SHP77 treated with DMSO at 0.1 percent for 48 hours (cell line): ENCODE data around the gene ZNF587B.
A peak's percentile ranks its signal among the peaks of the same experiment; 100 is the strongest.
"Not testable (repeated sequence)": the region's sequence is repeated elsewhere in the genome, so short reads cannot be mapped to it uniquely, and the experiment has no call there.

ENCODE experiments used
- DNase-seq: peaks from one replicate; lab custom pipeline; 2025; lab: John Stamatoyannopoulos, UW

The ZNF587B gene

DNA sequence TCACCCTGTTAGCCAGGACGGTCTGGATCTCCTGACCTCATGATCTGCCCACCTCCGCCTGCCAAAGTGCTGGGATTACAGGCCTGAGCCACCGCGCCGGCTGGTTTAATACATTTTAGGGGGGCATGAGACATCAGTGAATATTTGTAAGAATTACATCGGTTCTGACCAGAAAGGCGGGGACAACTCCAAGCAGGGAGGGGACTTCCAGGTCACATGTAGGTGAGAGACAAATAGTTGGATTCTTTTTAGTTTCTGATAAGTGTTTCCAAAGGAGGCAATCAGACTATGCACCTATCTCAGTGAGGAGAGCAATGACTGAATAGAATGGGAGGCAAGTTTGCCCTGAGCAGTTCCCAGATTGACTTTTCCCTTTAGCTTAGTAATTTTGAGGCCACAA, 11.7 kb upstream of the ZNF587B start:
- no peak for DNase-seq

DNA sequence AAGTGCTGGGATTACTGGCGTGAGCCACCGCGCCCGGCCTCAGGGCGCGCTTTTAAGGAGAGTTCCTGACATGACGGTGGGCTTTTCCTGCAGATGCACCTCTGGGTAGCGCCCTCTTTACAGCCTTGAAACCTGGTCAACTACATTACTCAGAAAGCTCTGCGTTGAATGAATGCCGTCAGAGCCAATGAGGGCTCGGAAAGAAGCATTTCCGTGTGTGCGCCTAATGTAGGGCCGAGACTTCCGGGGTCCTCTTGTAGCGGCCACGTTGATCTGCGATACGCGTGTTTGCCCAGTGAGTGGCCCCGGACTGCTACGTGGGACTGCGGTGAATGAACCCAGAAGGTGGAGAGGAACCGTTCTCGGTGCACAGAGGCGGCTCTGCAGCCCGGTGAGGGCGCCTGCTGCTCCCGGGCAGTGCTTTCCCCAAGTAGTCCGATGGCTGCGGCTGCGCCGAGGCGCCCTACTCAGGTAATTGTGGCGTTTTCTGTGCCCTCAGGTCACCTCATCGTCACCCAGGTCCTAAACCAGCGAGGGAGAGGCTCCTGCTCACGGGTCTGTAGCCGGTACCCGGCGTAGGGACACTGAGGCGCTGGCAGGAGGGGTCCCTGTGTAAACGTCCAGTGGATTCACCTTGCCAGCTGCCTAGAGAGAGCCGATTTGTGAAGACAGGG, 10.5 kb upstream of the ZNF587B start:
- DNase-seq: peak; percentile 86

DNA sequence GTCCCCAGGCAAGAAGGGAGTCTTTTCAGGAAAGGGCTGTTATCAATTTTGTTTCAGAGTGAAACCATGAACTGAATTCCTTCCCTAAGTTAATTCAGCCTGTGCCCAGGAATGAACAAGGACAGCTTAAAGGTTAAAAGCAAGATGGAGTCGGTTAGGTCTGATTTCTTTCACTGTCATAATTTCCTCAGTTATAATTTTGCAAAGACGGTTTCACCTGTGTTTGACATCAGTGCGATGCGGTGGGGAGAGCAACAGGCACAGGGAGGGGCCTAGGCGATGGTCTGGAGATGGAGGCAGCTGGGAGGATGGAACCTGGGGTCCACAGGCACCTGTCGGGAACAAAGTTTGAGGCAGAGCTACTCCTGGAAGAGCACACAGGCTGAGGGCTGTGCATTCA, 9.5 kb upstream of the ZNF587B start:
- DNase-seq: no peak

DNA sequence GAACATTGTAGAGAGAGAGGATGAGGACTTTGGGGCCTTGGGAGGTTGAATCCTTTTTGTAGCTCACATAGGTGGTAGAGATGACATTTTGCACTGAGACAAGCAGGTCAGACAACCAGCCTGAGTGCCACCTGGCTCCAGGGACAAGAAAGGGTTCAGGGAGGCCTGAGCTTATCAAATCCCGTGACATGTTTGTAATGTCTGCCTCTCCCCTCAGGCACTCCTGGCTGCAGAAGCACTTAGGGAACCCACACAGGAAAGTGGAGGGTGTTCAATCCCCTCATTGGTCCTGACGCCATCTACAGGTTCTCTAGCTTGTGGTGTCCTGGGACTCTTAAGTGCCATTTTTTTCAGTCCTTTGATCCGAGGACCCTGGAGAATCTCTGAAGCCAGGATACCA, 9.0 kb upstream of the ZNF587B start:
- DNase-seq: not testable (repeated sequence)

DNA sequence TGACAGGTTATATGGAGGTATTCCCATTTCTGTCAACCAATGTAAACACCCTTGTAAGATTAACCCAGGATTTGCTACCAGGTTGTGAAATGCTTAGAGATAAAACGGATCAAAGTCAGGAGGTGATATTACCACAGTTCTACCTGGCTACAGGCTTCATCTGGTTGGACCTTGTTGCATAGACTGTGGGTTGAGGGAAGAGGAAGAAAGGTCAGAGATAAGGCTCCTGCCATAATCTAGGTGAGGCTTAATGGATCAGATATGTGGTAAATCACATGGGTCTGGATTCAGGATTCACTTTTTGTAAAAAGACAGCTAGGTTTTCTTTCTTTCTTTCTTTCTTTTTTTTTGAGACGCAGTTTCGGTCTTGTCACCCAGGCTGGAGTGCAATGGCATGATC, 8.6 kb upstream of the ZNF587B start:
- DNase-seq: not testable (repeated sequence)

DNA sequence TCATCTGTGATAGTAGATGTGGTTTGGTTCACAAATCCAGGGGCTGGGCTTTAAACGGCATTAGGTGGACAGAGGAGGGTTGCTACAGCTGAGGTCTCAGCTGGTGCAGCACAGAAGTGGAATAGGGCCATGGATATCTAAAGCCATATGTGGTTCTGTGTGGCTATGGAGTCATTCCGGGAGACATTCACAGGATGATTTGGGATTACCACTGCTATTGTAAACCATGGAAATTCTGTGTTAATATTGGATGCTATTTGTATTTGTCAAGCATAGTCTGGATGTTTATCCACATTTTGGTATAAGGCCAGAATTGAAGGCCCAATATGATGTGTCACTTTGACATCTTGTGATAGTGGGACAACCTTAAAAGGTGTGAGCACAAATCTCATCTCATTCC, 6.9 kb upstream of the ZNF587B start:
- DNase-seq: not testable (repeated sequence)

DNA sequence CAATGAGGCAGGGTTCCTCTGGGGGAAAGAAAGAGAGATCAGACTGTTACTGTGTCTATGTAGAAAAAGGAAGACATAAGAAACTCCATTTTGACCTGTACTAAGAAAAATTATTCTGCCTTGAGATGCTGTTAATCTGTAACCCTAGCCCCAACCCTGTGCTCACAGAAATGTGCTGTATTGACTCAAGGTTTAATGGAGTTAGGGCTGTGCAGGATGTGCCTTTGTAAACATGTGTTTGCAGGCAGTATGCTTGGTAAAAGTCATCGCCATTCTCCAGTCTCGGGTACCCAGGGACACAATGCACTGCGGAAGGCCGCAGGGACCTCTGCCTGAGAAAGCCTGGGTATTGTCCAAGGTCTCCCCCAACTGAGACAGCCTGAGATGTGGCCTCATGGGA, 6.5 kb upstream of the ZNF587B start:
- DNase-seq: not testable (repeated sequence)

DNA sequence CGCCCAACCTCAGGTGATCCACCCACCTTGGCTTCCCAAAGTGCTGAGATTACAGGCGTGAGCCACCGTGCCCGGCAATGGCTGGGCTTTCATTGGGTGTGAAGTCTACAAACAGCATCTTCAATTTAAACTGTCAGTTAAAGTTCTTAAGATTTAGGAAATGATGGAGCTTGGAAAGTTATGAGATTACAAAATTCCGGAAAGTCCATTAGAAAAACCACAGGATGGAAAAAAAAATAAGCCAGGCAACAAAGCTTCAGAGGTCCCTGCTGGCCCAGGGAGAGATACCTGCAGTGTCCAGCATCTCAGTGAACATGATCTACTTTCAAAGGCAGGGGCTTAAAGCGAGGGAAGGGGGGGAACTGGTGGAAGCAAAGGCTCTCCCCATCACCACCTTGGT, 4.6 kb upstream of the ZNF587B start:
- no peak for DNase-seq

DNA sequence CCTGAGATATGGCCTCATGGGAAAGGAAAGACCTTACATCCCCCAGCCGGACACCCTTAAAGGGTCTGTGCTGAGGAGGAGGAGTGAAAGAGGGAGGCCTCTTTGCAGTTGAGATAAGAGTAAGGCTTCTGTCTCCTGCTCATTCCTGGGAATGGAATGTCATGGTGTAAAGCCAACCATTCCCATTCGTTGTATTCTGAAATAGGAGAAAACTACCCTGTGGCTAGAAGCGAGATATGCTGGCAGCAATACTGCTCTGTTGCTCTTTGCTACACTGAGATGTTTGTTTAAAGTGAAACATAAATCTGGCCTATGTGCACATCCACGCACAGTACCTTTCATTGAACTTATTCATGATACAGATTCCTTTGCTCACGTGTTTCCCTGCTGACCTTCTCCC, 783 bp upstream of the ZNF587B start:
- DNase-seq: no peak

DNA sequence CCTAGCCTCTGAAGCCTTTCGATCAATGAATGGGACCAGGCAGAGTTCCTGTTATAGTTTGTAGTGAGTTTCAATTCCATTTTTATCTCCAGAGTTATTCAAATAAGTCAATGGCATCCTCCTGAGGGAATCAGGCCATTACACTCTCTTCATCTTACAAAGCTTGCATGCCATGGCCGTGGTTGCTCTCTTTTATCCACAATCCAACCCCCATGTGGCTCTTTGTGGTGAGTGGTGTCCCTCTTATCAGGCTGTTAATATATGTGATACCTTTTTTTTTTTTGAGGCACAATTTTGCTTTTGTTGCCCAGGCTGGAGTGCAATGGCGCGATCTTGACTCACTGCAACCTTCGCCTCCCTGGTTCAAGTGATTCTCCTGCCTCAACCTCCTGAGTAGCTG, 6.9 kb downstream of the ZNF587B start:
- DNase-seq: not testable (repeated sequence)

DNA sequence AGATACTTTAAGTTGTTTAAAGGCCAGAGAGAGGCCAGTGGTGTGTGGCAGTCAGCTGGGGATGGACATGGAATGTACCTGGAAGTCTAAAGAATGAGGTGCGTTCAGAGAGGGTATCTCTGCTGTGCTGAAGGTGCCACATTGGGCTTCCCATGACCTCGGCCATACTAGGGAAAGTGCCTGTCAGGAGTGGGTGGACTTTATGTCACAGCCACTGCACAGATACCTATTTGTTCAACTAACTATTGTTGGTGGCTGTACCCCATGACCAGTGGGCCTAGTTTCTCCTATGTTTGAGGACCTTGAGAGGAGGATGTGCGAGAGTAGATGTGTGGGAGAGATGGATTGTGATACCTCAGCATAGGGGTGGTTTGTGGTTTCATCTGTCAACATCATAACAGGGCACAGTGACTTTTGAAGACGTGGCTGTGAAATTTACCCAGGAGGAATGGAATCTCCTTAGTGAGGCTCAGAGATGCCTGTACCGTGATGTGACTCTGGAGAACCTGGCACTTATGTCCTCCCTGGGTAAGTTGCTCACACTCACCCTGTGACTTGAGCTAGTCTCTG, 8.6 kb downstream of the ZNF587B start:
- not testable (repeated sequence) for DNase-seq

DNA sequence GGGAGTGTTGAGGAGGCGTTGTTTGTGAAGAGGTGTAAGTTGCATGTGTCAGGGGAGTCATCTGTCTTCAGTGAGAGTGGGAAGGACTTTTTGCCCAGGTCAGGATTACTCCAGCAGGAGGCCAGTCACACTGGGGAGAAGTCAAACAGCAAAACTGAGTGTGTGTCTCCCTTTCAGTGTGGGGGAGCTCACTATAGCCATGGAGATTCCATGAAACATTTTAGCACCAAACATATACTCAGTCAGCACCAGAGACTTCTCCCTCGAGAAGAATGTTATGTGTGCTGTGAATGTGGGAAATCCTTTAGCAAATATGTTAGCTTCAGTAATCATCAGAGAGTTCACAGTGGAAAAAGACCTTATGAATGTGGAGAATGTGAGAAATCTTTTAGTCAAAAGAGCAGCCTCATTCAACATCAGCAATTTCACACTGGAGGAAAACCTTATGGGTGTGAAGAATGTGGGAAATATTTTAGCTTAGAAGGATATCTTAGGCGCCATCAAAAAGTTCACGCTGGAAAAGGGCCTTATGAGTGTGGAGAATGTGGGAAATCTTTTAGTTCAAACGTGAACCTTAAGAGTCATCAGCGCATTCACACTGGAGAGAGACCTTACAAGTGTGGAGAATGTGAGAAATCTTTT, 11.1 kb downstream of the ZNF587B start:
- no peak for DNase-seq

DNA sequence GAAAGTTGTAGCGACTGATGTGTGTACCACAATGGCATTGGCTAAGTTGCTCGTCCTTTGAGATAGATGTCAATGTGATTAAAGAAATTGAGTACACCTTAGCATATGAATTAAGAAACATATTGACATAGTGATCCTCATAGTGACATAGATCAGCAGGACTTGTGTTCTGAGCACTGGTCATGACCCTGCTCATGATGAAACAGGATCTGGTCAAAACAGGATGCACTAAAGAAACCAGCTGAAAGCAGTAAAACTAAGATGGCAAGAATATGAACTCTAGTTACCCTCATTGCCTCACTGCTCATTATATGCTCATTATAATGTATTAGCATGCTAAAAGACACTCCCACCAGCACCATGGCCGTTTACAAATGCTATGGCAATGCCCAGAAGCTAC, 17.1 kb downstream of the ZNF587B start:
- not testable (repeated sequence) for DNase-seq

DNA sequence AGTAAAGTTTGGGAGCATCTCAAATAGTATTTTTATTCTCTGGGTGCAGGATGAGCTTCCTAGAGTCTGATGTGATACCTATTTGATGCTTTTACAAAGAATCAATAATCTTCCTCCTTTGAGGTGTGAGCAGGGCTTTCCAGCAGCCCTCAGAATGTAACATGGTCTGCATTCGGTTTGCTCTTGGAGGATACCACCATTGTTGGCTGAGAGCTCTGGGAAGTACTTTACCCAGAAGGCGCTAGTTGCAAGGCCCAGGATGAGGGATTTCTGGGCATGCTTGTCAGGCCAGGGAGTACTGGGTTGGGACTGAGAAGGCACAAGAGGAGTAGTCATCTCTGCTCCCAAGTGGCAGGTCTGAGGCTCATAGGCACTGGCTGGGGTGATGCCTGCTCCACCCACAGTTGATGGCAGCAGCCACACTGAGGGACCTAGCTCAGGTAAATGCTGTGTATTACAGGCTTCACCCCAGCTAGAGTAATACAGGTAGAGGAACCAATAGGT, 19.1 kb downstream of the ZNF587B start:
- not testable (repeated sequence) for DNase-seq

DNA sequence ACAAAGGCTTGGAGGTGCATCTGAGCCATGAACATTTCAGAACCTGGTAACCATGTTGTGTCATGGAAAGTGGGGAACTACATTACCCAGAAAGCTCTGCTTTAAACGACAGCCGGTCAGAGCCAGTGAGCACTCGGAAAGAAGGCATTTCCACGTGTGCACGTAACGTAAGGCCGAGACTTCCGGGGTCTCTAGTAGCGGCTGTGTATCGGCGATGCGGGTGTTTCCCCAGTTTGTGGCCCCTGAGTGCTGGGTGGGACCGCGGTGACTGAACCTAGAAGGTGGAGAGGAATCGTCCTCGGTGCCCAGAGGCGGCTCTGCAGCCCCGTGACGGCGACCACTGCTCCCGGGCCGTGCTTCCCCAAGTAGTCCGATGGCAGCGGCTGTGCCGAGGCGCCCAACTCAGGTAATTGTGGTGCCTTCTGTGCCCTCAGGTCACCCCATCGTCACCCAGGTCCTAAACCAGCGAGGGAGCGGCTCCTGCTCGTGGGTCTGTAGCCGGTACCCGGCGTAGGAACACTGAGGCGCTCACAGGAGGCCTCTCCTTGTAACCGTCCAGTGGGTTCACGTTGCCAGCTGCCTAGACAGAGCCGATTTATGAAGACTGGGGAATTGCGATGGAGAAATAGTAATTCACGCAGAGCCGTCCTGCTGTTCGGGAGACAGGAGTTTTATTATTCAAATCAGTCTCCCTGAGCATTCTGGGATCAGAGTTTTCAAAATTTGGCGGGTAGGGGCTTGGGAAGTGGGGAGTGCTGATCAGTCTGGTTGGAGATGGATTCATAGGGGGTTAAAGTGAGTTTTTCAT, 19.8 kb downstream of the ZNF587B start, which contains the start of gene ZNF587:
TSS of gene ZNF587 (plus strand) at position 194 of the 808 bp plus-strand sequence. CDS start at position 374, 180 bp downstream.
- not testable (repeated sequence) for DNase-seq

DNA sequence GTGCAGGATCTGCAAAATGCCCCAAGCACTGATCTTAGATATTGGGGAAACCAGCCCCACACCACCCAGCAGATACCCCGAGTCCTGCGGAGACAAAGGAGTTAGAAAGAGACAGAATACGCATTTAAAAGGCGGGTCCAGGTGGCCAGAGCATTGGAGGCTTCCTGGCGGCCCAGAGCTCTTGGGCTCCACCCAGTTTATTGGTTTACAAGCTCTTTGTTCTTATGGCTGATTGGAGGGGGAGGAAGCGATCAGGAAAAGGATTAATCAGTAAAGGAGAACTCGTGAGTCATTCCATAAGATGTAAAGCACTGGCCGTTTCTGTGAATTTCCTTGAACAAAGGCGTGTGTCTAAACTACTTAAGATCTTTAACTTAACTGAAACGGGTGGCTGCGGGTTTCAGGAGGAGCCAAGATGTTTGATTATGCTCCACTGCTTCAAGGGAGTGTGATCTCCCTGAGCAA, 20.5 kb downstream of the ZNF587B start:
- DNase-seq: no peak

DNA sequence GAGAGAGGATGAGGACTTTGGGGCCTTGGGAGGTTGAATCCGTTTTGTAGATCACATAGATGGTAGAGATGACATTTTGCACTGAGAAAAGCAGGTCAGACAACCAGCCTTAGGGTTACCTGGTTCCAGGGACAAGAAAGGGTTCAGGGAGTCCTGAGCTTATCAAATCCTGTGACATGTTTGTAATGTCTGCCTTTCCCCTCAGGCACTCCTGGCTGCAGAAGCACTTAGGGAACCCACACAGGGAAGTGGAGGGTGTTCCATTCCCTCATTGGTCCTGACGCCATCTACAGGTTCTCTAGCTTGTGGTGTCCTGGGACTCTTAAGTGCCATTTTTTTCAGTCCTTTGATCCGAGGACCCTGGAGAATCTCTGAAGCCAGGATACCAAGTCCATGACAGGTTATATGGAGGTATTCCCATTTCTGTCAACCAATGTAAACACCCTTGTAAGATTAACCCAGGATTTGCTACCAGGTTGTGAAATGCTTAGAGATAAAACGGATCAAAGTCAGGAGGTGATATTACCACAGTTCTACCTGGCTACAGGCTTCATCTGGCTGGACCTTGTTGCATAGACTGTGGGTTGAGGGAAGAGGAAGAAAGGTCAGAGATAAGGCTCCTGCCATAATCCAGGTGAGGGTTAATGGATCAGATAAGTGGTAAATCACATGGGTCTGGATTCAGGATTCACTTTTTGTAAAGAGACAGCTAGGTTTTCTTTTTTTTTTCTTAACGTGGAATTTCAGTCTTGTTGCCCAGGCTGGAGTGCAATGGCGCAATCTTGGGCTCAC, 21.9 kb downstream of the ZNF587B start:
- DNase-seq: not testable (repeated sequence)

DNA sequence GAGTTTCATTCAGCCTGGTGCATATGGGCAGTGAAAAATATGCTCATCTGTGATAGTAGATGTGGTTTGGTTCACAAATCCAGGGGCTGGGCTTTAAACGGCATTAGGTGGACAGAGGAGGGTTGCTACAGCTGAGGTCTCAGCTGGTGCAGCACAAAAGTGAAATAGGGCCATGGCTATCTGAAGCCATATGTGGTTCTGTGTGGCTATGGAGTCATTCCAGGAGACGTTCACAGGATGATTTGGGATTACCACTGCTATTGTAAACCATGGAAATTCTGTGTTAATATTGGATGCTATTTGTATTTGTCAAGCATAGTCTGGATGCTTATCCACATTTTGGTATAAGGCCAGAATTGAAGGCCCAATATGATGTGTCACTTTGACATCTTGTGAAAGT, 24.0 kb downstream of the ZNF587B start:
- not testable (repeated sequence) for DNase-seq

DNA sequence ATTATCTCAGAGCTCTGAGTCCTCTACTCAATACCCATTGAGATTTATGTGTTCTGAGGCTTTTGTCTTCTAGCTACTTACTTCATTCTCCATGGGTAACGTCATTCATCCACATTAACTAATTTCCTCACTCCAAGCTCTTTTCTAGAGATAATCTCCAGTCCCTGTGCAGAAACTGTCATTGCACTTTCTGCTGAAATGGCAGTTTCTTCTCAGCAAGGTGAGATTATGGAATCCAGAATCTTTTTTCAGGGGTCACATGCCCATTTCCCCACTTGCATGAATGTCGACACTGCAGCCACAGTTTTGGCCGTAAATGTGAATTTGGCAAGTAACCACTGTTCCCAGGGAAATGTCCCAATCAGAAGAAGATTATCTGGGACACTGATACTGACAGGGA, 32.3 kb downstream of the ZNF587B start:
- not testable (repeated sequence) for DNase-seq

DNA sequence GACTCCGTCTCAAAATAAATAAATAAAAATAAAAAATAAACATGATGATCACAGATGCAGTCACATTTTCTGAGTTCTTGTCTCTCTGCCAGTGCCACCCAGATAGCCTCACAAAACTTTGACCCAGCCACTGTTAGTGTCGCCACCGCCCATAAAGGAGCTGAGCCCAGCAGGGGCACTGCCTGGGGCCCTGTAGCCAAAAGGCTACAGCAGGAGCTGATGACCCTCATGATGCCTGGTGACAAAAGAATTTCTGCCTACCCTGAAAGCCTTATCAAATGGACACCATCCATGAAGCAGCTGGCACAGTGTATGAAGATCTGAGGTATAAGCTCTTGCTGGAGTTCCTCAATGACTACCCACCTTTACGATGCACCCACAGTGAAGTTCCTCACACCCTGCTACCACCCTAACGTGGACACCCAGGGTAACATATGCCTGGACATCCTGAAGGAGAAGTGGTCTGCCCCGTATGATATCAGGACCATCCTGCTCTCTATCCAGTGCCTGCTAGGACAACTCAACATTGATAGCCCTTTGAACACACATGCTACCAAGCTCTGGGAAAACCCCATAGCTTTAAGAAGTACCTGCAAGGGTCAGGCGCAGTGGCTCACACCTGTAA, 37.9 kb downstream of the ZNF587B start:
- DNase-seq: no peak

DNA sequence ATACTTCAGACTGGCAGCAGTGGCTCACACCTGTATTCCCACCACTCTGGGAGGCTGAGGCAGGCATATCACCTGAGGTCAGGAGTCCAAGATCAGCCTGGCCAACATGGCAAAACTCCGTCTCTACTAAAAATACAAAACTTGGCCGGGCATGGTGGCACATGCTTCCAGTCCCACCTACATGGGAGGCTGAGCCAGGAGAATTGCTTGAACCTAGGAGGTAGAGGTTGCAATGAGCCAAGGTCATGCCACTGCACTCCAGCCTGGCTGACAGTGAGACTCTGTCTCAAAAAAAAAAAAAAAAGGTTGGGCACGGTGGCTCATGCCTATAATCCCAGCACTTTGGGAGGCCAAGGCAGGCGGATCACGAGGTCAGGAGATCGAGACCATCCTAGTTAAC, 39.6 kb downstream of the ZNF587B start:
- DNase-seq: not testable (repeated sequence)
